DMS 273 (cell line): ENCODE results near the gene TMEM202.
"Not testable (repeated sequence)": the region's sequence is repeated elsewhere in the genome, so short reads cannot be mapped to it uniquely, and the experiment has no call there.

Experiments
- DNase-seq: peaks from one replicate; lab custom pipeline; 2025; ENCODE audit not compliant: unreplicated experiment; lab: John Stamatoyannopoulos, UW

Gene TMEM202, protein sequence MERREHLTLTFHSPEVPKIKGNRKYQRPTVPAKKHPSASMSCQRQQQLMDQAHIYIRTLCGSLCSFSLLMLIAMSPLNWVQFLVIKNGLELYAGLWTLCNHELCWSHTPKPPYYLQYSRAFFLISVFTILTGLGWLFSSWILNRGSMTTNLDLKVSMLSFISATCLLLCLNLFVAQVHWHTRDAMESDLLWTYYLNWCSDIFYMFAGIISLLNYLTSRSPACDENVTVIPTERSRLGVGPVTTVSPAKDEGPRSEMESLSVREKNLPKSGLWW

DNA sequence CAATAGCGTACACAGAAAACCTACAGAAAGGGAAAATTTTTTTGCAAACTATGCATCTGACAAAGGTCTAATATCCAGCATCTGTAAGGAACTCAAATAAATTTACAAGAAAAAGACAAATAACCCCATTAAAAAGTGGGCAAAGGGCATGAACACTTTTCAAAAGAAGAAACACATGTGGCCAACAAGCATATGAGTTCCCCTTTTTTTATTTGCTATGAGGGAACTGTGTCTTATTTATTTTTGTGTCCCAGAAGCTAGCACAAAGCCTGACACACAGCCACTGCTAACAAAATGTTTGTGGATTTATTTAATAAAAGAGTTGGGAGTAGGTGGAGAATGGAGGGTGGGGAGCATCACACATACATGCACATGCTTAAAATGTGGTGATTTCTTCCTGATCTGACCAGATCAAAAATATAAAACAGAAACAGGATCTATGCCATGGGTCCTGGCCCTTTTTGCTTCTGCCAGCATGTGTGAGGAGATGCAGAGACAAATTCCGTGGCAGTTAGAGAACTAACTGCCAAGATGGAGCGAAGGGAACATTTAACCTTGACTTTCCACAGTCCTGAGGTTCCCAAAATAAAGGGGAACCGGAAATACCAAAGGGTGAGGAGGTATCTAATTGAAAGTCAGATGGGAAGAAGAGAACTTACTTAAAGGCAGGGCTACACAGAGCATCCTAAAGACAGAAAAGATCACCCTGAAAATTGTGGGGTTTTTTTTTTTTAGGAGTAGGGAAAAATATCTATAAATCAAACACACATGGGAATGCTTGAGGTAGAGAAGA is at the start of gene TMEM202:
TMEM202 (plus strand) TSS at position 510 of the 793 bp plus-strand sequence; CDS start at position 532, 22 bp downstream.
- DNase-seq: no peak

DNA sequence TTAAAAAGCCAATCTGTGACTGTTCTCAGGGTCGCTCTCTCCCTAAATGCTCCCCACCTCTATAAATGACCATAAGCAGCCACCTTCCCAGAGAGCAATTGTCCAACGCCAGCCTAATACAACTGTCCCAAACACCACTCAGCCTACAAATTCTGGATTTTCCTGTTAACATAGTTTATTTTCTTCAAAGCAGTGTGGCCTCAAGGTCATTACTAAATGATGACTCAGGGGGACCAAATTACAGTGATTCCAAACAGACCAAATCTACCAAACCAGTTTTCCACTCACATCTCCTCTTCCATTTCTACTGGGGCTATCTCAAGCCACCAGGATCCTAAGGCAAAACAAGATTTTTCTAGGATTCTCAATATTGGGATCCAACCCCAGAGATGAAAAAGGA is 44.8 kb upstream of the TMEM202 start:
- no peak for DNase-seq

DNA sequence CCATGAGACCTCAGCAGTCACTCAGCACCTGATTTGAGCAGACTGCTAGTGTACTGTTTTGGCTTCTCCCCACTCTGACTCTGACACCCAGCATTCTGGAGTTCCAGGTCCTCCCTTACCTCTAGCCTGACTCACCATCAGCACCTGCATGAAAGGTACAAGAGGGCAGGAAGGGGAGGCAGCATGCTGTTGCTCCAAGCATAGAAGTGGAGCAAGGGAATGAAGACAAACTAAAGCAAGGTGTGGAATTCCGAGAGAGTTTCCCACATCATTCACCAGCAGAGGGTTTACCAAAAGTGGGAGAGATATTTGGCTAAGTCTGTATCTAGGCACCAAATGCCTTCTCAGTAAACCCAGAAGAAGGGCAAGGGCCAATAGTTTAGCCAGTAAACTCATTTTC is 43.6 kb upstream of the TMEM202 start:
- no peak for DNase-seq

DNA sequence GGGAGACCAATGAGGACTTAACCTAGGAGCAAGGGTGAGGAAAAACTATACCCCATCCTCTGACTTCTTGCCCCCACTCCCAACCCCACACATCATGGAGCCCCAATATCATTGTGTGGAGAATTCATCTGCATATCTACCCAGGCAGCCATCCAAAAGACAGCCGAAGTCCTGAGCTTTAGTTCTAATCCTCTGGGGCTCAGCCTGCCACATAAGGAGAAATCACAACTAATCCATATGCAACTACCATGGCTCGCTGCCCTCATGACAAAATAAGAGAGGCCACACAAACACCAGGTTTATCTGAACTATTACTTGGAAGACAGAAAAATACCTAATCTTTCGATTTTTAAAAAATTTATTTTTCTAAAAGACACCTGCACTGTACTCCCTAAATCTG is 40.0 kb upstream of the TMEM202 start:
- DNase-seq: no peak

DNA sequence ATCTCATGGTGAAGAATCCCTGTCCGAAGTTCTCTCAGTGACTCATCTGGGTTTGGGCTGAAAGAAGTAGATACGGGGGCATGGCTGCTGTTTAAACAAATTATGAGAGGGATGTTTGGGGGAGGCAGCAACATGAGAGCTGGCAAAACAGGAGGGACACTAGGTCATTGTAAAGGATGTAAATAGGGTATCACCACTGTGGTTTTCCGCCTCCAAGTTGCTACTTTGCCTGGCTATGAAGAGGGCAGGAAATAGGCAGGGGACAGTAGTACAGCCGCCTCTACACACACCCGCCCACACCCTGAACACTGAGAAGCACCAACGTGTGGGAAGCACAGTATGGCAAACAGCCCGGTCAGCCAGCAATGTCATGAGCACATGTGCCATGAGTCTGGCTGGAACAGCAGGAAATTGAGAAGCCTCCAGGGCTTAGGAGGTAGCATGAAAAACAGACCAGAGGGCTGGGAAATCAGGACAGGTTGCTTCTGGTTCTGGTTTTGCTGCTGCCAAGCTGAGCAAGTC is 39.4 kb upstream of the TMEM202 start:
- DNase-seq: peak; percentile 21

DNA sequence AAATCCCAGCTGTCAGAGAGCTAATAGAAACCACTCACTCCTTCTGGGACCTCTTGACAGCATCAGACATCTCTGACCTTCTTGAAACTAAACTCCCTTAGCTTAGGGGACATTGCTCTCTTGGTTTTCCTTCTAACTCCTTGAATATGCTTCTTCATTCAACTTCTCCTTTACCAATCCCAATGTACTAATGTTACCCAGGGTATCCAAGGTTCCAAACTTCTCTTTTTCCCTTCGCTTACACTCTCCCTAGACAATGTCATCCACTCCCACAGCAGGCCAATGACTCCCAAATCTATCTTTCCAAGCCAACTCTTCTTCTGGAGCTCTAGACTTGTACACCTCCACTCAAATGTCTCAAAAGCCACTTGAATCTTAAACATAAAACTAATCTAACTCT is 36.9 kb upstream of the TMEM202 start:
- no peak for DNase-seq

DNA sequence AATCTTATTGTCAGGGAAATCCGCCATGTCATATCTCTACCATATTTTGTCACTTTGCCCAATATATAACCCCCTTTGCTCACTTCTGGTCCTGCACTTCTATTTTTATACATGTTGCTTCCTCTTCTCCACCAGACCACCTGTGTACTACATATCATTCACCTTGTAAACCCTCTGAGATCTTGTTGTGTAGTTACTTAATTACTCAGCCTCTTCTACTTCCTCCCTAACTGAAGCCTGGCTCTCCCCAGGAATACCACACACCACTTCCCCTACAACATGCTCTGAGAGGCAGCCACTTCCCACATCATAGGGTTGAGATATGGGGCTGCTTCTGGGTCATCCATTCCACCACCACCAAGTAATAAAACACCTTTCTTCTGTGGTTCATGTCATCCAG is 32.3 kb upstream of the TMEM202 start:
- no peak for DNase-seq

DNA sequence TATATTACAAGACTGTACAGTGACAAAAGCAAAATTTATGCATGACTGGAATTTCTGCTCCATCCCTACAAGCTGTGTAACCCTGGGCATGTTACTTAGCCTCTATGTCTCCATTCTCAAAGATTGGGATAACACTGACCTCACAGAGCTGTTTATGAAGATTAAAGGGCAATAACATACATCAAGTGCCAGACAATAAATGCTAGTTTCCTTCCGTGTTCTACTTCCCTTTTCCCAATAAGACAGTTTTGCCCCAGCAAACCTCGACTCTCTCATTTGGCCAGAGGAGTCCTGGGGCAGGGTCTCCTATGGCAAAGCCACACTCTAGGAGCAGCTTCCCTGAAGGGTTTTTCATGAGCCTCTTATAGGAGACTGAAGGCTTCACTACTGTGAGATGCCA is 29.8 kb upstream of the TMEM202 start:
- DNase-seq: no peak

DNA sequence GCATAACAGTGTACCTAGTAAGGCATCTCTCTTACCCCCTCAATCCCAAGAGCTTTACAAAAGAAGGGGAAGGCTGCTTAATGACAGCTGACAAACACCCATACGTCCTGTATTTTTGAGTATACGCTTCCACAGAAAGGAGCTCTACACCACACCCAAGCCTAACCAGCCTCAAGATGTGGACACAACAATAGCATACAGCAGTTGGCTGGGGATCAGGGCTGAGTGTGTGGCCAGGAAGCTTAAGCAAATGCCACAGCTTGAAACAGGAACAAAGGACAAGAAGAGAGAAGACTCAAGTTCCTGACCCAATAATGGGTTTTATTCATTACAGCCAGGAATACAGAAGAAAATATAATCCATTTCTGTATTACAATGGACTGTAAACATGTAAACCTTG is 29.2 kb upstream of the TMEM202 start:
- no peak for DNase-seq

DNA sequence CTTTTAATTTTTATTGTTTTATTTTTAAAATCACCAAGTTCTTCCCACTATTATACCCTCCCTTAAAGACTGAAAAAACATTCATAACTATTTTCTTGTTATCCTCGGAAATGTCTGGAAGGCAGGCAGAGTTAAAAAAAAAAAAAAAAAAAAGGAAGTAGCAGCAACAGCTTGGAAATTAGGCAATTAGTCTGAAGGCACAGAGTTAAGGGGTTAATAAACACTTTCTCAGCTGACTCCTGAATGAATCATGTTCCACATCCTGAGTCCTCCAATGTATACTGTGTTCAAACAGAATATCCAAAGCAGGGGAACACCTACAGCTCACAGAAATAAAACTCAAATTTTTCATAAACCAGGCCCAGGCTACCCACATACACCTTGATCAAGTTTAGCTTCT is 28.1 kb upstream of the TMEM202 start:
- no peak for DNase-seq

DNA sequence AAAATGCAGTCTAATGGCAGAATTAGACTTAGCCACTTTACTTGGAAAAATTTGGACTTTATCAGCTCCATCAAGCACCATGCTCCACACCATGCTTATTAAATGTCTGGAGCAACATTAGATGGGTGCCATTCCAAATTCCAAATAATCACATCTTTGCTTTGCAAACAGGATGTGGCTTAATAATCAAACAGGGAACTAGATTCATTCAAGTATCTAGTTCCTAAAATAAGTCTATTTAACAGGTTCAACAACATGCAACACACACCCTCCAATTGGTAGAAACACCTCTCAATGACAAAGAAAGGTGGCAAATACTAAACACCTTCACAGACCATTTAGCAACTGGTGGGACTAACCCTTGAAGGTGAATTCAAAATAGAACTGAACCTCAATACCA is 25.7 kb upstream of the TMEM202 start:
- DNase-seq: no peak

DNA sequence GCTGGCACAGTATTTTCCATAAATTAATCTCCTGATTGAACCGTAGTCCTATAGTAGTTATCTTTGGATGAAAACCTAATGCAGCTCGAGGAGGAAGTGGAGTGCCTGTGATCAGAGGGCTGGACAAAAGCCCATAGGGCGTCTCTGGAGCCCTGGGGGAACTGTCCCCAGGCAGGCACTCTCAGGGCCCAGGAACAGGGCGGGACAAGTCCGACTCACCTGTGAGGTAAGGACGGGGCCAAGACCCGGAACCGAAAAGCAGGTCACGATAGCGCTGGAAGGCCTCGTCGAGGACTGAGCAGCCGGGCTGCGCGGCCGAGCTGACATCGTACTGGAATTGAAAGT is 22.6 kb upstream of the TMEM202 start:
- peak; percentile 22 for DNase-seq

DNA sequence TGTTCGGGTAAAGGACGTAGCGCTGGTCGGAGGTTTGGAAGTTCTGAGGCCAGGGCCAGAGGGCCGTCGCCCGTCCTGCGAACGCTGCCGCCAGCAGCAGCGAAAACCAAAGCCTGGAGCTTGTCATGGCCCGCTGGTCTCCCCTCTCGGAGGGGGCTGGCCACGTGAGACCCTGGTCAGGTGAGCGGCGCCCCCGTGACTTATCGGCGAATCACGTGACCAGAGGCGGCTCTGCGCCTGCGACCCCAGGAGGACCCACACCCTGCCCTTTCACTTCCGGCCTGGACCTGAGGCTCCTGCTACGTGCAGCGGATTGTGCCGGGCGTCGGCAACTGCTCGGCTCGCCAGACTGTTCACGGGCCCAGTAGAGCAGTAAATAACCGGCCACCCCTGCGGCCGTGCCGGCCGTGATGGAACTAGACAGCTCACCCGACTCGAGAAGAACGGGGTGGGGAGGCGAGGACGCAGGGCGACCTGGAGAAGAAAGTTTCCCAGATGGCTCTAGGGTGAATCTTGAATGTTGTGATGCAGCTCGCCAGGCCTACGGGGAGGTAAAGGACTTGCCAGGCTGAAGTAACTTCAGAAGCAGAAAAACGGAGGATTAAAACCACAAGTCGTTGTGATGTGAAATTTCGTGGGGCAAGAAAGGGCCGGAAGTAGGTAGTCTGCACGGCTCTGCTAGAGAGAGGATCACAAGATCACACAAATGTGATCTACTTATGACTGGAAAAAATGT is 22.1 kb upstream of the TMEM202 start, which contains the start of gene HEXA:
HEXA (minus strand) TSS at position 169 of the 736 bp plus-strand sequence; CDS start at position 127, 42 bp downstream.
- DNase-seq: peak; percentile 95

DNA sequence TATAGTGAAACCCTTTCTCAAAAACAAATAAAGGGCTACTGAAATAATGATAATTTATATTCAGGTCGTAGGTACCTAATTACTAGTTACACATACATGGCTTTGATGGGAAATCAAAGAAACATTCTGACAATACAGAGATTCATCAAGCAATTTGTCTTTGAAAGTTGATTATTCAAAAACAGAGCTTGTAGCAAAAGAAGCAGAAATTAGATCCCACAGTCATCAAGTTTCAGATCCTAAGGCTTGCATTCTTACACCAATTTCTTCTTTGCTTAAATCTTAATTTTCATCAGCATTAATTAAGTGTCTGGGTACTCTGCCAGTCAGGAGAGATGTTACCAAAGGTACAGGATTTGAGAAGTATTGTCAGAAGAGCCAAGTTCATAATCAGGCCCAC is 20.8 kb upstream of the TMEM202 start:
- no peak for DNase-seq

DNA sequence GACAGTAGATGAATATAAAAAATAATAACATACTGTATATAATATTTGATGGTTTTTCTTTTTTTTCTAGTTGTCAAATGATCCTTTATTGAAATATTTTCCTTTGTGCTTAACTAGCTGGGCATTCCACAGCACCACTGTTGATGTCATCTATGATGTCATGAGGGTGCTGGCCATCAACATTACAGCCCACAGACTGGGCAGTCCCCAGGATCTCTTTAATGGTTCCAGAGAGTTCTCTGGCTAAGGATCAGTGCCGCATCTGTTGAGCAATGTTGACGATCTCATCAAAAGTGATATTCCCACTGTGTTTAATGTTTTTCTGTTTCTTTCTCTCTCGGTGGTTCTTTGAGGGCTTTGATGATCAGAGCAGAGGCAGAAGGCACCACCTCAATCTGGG is 19.0 kb upstream of the TMEM202 start:
- not testable (repeated sequence) for DNase-seq

DNA sequence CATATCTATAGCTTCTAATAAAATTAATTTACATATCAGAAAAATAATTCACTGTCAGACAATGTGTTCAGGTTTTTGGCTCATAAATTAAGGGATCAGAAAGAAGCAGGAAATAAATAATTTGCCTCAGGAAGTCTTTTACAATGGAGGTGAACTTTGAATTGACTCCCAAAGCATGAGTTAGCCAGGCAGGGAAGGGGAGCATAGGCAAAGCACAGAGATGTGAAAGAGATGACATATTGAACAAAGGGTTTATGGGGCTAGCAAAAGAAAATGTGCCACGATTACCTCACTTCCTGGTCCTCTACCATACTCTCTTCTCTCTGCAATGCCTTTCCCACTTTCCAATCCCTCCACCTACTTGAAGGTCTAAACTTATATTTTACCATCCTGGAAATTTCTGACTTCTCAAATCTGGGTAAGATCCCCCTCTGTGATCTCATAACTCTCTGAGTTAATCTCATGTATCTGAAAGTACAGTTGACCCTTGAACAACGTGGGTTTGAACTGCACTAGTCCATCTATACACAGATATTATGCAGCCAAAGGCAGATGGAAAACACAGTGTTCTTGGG is 18.2 kb upstream of the TMEM202 start:
- no peak for DNase-seq

DNA sequence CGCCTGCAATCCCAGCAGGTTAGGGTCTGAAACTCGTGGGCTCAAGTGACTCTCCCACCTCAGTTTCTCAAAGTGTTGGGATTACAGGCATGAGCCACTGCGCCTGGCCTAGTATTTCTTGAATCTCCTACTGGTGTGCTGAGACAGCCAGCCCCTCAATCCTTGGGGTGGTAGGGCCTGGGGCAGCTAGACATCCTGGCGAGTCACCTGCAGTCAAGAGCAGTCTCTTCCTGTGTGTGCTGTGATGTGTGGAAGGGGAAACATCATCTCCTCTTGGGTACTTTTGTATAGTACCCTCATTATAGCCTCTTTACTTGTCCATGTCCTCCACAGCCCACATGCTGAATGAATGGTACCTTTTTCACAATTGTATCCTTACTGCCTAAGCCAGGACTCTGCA is 17.4 kb upstream of the TMEM202 start:
- no peak for DNase-seq

DNA sequence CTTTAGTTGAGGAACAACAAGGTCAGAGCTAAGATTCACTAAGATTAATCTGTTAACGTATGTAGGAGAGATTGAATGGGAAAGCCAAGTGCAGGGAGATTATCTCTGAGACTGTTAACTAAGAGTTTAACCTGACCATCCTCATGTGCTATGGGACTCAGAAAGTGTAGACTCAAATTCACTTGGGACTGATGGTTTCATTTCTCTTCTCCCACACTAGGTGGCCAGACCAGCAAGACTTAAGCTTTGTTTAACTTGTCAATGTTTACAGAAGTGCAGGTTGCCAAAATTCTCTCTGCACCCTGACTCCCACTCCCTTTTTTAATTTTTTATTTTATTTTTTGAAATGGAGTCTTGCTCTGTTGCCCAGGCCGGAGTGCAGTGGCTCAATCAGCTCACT is 16.0 kb upstream of the TMEM202 start:
- DNase-seq: peak; percentile 11

DNA sequence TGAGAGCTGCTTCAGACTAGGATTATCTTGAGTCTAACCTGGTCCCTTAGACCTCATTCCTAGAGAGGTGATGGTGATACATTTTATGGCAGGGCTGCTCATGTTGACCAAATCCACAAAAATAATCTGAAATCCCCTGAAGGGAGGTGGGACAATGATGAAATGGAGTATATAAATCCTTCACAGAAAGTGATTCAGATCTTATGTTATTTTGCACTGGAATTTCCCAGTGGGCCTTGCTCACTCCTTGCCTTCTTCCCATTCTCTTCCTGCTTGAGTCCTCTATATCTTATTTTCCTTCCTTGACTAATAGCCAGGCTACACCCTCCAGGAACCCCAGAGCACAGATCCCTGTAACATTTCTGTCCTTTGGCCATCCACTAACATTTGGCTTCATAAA is 10.4 kb upstream of the TMEM202 start:
- DNase-seq: no peak

DNA sequence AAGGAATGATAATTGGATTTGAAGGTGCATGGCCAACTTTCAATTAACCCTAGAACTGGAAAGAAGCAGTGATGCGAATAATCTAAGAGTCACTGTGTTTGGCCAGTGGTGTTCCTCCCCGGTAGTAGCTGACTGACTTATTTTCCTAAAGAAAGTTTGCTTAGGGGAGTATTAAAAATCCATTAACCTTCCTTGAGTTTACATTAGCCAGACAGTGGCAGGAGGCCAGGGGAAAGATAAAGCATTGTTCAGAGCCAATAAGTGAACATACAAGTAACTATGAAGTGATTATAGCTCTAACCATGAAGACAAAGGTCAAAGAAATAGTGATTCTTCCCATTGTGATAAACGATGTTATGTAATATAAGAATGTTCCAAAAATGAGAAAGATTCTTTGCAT is 8.9 kb upstream of the TMEM202 start:
- no peak for DNase-seq

DNA sequence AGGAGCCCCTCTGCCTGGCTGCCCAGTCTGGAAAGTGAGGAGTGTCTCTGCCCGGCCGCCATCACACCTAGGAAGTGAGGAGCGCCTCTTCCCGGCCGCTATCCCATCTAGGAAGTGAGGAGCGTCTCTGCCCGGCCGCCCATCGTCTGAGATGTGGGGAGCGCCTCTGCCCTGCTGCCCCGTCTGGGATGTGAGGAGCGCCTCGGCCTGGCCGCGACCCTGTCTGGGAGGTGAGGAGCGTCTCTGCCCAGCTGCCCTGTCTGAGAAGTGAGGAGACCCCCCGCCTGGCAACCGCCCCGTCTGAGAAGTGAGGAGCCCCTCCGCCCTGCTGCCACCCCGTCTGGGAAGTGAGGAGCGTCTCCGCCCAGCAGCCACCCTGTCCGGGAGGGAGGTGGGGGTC is 1.8 kb upstream of the TMEM202 start:
- DNase-seq: not testable (repeated sequence)
